Right lobe of liver (tissue), 6 donors: Measurements from ENCODE around the gene KLF13. TPM values are rescaled to one million over a fixed set of nuclear protein-coding genes. Genes with fewer than 3 reads are reported as not detected.

ENCODE experiments used
- ATAC-seq, 4 donors: fragments of 200-7000 bp; cut with Tn5 transposase; one replicate each; pipeline ENCODE4 v1.9.1; 2020; ENCODE audit warnings: mild to moderate bottlenecking in 4 of 4, moderate library complexity in 4 of 4
- DNase-seq, 3 donors: peaks; one replicate each; pipeline ENCODE4 v3.0.0-alpha.2; 2020
- H3K27ac ChIP-seq, 3 donors: fragments of 200-600 bp; one replicate each; pipeline ENCODE4 v1.8.0; 2022
- H3K27me3 ChIP-seq, 2 donors: fragments of 200-600 bp; one replicate each; pipeline ENCODE4 v1.8.0; 2022
- H3K36me3 ChIP-seq, 4 donors: fragments of 200-600 bp; sonication (generic) in 1 of 4; one replicate each; pipeline versions ENCODE4 v1.5.1 to v1.8.0; 2017 to 2022; ENCODE audit warnings: control low read depth in 1 of 4
- H3K4me1 ChIP-seq, 4 donors: fragments of 200-600 bp; sonication (generic) in 1 of 4; one replicate each; pipeline versions ENCODE4 v1.5.1 to v1.8.0; 2017 to 2022; ENCODE audit warnings: control low read depth in 1 of 4
- H3K4me3 ChIP-seq, 3 donors: fragments of 200-600 bp; one replicate each; pipeline ENCODE4 v1.8.0; 2022
- H3K9me3 ChIP-seq, 4 donors: fragments of 200-600 bp; sonication (generic) in 1 of 4; one replicate each; pipeline versions ENCODE4 v1.5.1 to v1.8.0; 2017 to 2022; ENCODE audit warnings: control low read depth in 1 of 4
- POLR2A ChIP-seq: fragments of 450-650 bp; IDR thresholded peaks from one replicate; pipeline ENCODE4 v1.6.1; 2017; ENCODE audit warnings: antibody characterized with exemption, mild to moderate bottlenecking
- WGBS: methylation state at CpG from one replicate; pipeline ENCODE4 v1.1.6; 2018; ENCODE audit warnings: low coverage, low lambda C conversion rate; ENCODE audit not compliant: insufficient coverage; ENCODE audit errors: missing lambda C conversion rate; 5-methylcytosine and 5-hydroxymethylcytosine counted together
- intact Hi-C, 2 donors: fragments of 100-400 bp; cut with DNase I; formaldehyde crosslinking; loops; one replicate each; pipeline versions ENCODE4 v1.11.2 to v1.14.1; 2022
- total RNA-seq, 6 experiments: library from RNA; depleted of rRNA in 2 of 6; stranded (reverse); fragments of >200 nt in 2 of 6; fragmentation: NEBNext Ultra II Directional in 3 of 6; extraction: Animal tissue kit (Norgen Biotek cat#: 25700) in 3 of 6; gene quantifications; one replicate each; pipeline versions ENCODE4 v1.1.0 to v1.2.4, GENCODE V29; 2016 to 2023
- TF ChIP-seq, protein P1 (sequence below), 4 donors: fragments of 200-600 bp in 3 of 4; fragments of 450-650 bp in 1 of 4; IDR thresholded peaks; one replicate each; pipeline versions ENCODE4 v1.5.1 to v1.8.0; 2016 to 2022; ENCODE audit warnings: antibody characterized with exemption in 4 of 4, mild to moderate bottlenecking in 2 of 4
- donor health status: DM: no; HTN: yes; CAD: no.
- donor health status: DM: no; HTN: no; CAD: no.
- donor health status: DM: no; HTN: no; CAD: no.
- donor health status: DM: no; HTN: yes; CAD: no.
- donor health status: DM: no; HTN: yes; CAD: no.

The KLF13 gene
- total RNA-seq, 6 experiments from 2014 or later: 22.7 to 66.2 (median 28.5) TPM

DNA sequence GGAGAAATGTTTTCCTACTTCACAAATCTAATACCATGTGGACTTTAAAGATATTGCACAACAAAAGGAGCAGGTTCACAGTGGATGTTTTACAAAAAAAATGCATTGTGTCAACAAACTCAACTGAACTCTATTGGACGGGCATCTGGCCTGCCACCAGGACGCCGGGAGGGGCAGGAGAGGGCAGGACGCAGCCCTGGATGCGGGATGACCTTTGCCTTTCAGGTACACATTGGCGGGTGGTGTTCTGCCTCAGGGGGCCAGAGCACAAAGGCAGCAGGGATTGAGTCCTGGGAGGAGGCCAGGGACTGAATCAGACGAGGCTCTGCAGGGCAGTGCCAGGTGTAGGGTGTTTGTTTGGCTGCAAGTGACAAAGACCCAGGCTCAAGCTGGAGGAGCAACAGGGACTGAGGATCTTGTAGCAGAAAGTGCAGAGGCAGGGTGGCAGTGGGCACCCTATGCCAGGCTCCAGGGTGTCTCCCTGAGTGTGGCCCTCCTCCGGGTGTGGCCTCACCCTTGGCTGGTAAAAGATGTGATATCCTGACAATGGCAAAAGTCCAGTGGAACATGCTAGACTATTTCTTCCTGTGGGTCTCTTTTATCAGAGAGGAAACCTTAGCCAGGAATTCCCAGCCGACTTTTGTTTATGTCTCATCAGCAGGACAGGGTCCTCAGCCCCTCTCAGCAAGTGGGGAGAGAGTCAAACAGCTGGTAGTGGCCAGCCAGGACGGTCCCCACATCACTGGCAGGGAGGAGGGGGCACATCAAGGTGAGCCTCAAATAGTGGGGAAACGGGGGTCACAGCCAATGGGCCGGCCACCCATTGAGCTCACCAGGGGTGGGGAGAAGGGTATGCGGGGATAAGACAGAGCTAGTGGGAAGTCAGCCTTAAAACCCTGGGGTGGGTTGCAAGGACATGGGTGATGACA, 29.7 kb upstream of the KLF13 start:
- ATAC-seq (peak; percentile 86 to 94 (median 92)), DNase-seq (peak; percentile 93 to 98 (median 97))
- no peaks in the 10 kb centered on the region for H3K36me3 ChIP-seq
- no peak overlapping the region for H3K4me3 ChIP-seq
- intact Hi-C loops: no loop called here
- TF ChIP-seq POLR2A: peak; percentile 31
- TF ChIP-seq, protein P1, sequence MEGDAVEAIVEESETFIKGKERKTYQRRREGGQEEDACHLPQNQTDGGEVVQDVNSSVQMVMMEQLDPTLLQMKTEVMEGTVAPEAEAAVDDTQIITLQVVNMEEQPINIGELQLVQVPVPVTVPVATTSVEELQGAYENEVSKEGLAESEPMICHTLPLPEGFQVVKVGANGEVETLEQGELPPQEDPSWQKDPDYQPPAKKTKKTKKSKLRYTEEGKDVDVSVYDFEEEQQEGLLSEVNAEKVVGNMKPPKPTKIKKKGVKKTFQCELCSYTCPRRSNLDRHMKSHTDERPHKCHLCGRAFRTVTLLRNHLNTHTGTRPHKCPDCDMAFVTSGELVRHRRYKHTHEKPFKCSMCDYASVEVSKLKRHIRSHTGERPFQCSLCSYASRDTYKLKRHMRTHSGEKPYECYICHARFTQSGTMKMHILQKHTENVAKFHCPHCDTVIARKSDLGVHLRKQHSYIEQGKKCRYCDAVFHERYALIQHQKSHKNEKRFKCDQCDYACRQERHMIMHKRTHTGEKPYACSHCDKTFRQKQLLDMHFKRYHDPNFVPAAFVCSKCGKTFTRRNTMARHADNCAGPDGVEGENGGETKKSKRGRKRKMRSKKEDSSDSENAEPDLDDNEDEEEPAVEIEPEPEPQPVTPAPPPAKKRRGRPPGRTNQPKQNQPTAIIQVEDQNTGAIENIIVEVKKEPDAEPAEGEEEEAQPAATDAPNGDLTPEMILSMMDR (IDR thresholded peaks at IDR 0.05): peak in 3 of 4 donors; percentile 4 to 8 (median 8)
- H3K27me3 ChIP-seq: no peaks in the 10 kb centered on the region
- H3K4me1 ChIP-seq: peaks cover 0 to 63% (median 23%) of the 10 kb centered on the region in 4 donors
- H3K9me3 ChIP-seq: no peaks in the 10 kb centered on the region
- 34% methylated on average over 9 of the region's 13 CpGs for WGBS
- peak overlapping the region; percentile 60 to 89 (median 74) for H3K27ac ChIP-seq

DNA sequence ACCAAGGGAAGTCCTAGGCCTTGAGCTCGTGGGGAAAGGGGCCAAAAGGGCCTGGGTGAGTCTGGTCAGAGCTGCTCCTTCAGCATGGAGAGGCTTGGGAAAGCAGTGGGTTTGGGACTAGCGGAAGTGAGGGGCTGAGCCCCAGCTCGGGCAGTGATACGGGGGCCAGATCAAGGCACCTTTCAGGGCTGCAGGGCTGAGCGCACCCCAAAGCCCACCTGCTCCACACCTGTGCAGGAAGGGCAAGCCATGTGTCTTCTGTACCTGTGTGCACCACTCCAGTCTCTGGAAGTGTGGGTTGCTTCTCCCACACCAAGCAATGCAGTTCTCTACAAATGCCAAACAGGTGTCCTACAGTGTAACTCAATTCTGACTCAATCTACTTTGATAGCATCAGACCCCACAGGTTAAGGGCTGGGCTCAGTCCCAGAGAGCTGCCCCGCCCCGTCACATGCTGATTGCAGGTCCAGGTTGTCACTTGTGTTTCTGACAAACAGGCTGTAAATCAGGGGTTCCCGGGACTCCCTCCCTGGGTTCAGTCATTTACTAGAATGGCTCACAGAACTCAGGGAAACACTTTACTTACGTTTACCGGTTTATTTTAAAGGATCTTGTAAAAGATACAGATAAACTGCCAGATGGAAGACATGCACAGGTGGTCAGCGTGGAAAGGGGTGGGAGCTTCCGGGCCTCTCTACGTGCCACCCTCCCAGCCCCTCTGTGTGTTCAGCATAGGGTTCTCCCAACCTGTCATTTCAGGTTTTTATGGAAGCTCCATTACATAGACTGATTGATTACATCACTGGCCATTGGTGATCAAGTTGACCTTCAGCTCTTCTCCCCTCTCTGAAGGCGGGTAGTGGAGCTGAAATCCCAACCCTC, 28.8 kb upstream of the KLF13 start:
- Histone ChIP-seq H3K27ac (peak overlapping the region; percentile 60 to 89 (median 74)), H3K27me3 (no peaks in the 10 kb centered on the region), H3K9me3 (no peaks in the 10 kb centered on the region), H3K4me1 (peaks cover 0 to 67% (median 26%) of the 10 kb centered on the region in 4 donors), H3K4me3 (no peak overlapping the region), H3K36me3 (no peaks in the 10 kb centered on the region)
- ATAC-seq: peak in 1 of 4 donors; percentile 2
- 60% methylated on average over 3 of the region's 14 CpGs for WGBS
- intact Hi-C loops: no loop called here
- DNase-seq: peak; percentile 39 to 62 (median 53)
- no peak for TF ChIP-seq POLR2A
- TF ChIP-seq, protein P1 (IDR thresholded peaks at IDR 0.05): no peak

DNA sequence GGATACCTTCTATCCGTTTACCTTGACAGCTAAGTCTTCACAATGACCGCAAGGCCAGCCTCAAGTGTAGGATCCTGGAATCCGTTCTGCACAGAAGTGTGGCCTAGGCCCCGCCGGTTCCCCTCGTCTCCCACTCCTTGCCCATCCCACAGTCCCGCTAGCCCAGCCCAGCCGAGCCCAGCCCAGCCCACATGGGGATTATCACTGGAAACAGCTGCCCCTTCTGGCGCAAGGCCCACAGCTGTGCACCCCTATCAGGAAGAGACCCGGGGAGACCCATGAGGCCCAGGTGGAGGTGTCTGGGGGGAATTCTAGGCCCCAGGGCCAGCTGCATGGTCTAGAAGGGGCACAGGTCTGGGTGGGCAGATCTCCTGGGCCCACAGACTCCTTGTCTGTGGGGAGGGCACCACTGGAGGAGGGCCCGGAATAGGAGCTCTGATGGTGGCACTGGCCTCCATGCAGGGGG, 27.9 kb upstream of the KLF13 start:
- no peaks in the 10 kb centered on the region for H3K36me3 ChIP-seq

DNA sequence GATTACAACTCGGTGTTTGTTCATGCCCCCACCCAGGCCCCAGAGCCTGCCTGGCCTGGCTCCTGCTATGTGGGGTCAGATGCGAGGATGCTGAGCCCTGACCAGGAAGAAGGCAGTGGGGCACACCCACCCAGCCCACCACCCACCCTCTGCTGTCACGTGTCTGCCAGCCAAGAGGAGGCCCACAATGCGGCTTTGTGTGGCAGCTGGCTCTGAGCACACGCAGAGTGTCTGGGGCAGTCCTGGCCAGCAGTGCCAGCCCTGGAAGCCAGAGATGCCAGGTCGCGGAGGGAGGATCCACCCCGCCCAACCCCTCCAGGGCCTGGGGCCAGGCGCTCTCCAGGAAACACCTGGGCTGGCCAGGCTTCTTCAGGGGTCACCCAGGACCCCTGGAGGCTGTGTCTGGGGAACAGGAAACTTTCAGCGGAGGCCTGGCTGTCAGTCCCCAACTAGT, 26.4 kb upstream of the KLF13 start:
- intact Hi-C loops: no loop called here
- no CpG with 5 or more reads among the region's 10 CpGs for WGBS
- no peaks in the 10 kb centered on the region for H3K9me3 ChIP-seq
- TF ChIP-seq, protein P1 (IDR thresholded peaks at IDR 0.05): no peak
- ATAC-seq: peak; percentile 12 to 53 (median 32)
- H3K36me3 ChIP-seq: no peaks in the 10 kb centered on the region
- H3K27ac ChIP-seq: peak overlapping the region in 1 of 3 donors; percentile 34
- no peaks in the 10 kb centered on the region for H3K27me3 ChIP-seq
- no peak overlapping the region for H3K4me3 ChIP-seq
- H3K4me1 ChIP-seq: peaks cover 0 to 71% (median 35%) of the 10 kb centered on the region in 4 donors
- peak; percentile 55 to 80 (median 79) for DNase-seq

More for the DNA sequence above, 27.9 kb upstream of the KLF13 start:
- no peaks in the 10 kb centered on the region for H3K9me3 ChIP-seq
- no peaks in the 10 kb centered on the region for H3K27me3 ChIP-seq
- no peak overlapping the region for H3K4me3 ChIP-seq
- WGBS: 84% methylated on average over 5 of the region's 11 CpGs
- no peak for ATAC-seq
- peak; percentile 52 to 58 (median 55) for DNase-seq
- intact Hi-C loops: no loop called here
- TF ChIP-seq, protein P1 (IDR thresholded peaks at IDR 0.05): no peak
- TF ChIP-seq POLR2A: no peak
- peaks cover 0 to 73% (median 30%) of the 10 kb centered on the region in 4 donors for H3K4me1 ChIP-seq
- no peak overlapping the region for H3K27ac ChIP-seq
